NCI-H1436 (cell line): ENCODE measurements around the gene AIF1L.
"Not testable (repeated sequence)": the region's sequence is repeated elsewhere in the genome, so short reads cannot be mapped to it uniquely, and the experiment has no call there.

Source experiments
- DNase-seq: peaks from one replicate; lab custom pipeline; 2025; lab: John Stamatoyannopoulos, UW

AIF1L gene

DNA sequence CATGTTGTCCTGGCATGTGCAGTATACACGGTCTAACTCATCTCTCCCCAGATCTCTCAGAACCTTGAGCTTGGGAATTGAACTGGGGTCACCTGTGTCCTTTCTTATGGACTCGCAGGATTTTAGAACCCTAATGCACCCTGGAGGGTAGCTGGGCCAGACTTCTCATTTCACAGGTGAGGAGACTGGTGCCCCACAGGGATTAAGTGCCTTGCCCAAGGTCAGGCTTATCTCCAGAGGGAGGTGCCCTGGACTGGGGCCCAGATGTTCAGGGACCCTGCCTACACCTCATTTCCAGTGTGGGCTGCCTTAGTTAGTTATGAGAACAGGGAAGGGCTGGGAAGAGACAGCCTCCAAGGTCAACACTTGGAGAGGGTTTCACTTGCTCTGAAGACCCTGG lies 25.0 kb downstream of the AIF1L start:
- DNase-seq: no peak

DNA sequence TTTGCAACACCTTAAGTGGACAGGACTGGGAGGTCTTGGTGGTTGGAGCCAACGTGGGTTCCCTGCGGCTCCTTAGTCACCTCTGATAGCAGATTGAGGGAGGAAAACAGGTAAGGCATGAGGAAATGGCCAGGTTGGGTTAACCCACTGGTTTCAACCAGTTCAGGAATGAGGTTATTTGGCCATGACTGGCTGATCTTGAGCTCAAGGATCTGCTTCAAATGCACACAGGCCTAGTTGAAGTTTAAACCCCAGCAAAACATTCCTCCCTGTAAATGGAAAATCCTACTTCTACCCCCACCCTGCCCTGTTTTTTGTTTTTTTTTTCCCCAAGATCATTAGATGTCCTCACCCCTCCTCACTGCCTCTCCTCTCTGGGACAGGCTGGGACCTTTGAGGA lies 25.8 kb downstream of the AIF1L start:
- DNase-seq: no peak

DNA sequence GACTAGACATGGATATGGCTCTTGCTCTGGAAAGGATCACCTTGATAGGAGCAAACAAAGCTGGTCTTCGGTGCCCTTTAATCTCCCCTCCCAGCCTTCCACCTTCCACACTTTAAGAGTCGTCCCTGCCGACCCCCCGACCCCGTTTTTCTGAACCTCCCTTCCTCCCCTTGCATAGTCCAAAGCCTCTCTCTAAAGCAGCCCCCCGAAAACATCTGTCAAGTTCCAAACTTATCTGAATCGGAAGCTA lies 28.6 kb downstream of the AIF1L start:
- DNase-seq: no peak

DNA sequence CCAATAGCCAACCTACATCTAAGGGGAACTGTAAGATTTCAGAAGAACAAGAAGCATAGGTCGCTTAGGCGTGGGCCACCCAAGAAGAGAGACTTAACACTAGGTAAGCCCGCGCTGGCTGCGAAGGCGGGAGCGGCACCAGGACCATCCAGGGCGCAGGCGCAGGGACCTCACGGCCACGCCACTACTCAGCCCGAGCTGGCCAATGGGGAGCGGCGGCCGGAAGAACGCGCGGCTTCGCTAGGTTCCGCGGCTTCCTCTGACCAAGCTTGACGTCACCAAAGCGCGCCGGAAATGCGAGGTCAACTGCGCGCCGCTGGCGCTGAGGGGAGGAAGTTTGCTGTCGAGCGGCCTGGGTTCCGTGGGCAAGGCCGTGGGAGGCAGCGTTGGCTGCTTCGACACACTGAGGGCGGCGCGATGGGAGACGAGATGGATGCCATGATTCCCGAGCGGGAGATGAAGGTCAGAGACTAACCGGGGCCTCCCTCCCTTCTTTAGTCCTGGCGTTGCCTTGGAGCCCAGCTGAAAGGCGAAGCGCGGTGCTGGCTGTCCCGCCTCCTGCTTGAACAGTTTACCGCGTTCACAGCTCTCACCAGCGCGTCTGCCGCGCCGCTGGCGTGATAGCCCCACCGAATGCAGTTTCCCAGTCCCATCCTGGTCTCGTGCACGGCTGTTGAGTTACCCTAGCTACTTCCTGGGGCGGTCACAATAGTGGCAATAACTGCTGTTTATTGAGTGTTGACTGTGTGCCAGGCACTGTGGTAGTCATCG lies 29.1 kb downstream of the AIF1L start, which contains the start of gene NUP214:
TSS of gene NUP214 (plus strand) at position 299 of the 771 bp plus-strand sequence. CDS start at position 418, 119 bp downstream.
- peak; percentile 96 for DNase-seq

DNA sequence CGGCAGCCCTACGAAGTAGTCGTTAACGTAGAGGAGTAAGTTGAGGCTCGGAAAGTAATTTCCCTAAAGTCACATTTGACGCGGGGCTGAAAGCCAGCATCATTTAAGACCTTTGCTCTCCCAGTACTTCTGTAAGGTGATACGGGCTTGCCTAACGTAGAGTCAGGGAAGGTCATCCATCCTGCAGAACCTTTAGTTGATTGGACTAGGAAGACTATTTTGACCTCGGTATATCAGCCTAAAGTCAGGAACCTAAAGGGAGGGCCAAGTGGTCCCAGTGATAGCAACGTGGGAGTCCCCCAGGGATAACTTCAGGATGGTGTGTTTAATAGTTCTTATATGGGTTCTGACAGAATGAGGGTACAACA lies 29.7 kb downstream of the AIF1L start:
- no peak for DNase-seq

DNA sequence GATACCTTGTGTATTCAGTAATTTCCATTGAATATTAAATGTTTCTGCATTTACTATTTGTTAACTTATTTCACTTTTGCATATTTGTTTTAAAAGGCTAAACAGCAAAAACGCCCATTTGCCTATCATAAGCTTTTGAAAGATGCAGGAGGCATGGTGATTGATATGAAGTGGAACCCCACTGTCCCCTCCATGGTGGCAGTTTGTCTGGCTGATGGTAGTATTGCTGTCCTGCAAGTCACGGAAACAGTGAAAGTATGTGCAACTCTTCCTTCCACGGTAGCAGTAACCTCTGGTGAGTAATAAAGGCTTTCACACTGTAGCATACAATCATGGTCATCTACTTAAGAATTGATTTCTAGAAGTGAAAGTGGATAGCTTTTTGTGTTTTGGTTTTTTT lies 32.9 kb downstream of the AIF1L start:
- no peak for DNase-seq

DNA sequence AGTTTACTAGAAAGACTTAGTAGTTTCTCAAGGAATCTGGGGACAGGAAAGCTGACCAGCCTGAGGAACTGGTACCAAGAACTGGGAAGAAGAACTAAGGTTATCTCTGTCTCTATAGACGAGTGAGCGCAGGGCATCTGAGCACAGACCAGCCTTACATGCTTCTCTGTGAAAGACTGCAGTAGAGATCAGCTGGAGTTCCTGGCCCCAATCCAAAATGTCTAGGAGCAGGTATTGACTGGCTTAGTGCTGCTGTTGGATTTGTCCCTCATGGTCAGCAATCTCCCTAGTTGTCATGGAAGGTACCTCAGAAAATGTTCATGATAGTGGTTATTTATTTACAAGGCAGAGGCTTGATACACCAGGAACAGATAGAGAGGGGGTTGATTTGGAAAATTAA lies 42.3 kb downstream of the AIF1L start:
- no peak for DNase-seq

DNA sequence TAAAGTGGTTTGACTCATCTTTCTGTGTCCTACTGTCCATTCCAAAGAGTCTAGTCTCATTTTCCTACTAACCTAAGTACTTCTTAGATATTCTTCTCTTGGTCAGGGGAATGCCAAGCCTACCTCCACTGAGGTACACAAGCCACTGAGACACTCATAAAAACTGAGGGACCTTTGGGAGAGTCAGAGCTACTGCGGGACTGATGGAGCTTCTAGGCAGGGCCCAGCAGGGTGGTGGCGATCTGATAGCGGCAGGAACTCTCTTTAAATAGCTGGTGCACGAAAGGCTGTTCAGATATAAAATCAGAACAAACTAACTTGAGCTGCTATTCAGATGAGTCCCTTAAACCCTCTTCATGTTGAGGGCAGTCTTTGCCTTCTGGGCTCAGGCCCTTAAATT lies 43.8 kb downstream of the AIF1L start:
- DNase-seq: no peak

DNA sequence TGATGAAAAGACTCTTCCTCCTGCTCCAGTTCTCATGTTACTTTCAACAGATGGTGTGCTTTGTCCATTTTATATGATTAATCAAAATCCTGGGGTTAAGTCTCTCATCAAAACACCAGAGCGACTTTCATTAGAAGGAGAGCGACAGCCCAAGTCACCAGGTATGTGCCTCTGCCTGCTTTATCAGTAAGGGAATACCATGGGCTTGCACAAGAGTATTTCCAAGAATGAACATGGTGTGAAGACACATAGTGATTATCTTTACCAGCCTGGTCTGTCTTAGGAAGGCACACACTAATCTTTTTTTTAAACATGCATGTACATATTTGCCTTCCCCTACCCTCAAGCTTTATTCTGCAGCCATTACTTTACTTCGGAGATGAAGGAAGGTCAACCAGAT lies 44.2 kb downstream of the AIF1L start:
- no peak for DNase-seq

DNA sequence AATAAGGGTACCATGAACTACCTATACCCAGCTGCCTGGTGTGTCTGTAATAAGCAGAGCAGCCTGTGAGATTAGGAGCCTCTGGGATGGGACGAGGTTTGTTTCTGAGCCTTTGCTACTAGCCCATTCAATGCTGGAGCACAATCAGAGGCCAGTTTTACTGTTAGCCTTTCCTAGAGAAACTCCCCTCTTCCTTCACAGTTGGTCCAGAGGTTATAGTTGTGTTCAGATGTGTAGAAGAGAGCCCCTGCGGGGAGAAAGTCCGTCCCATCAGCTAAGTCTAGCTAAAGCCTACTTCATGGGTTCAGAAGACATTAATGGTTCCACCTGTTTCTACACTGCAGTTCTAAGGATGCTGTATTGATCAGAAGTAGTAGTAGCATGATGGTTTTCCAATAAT lies 45.8 kb downstream of the AIF1L start:
- DNase-seq: no peak

DNA sequence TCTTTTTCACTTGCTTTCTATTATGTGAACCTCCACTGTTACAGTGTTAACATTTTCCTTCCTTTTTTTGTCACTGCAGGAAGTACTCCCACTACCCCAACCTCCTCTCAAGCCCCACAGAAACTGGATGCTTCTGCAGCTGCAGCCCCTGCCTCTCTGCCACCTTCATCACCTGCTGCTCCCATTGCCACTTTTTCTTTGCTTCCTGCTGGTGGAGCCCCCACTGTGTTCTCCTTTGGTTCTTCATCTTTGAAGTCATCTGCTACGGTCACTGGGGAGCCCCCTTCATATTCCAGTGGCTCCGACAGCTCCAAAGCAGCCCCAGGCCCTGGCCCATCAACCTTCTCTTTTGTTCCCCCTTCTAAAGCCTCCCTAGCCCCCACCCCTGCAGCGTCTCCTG lies 47.9 kb downstream of the AIF1L start:
- DNase-seq: no peak

DNA sequence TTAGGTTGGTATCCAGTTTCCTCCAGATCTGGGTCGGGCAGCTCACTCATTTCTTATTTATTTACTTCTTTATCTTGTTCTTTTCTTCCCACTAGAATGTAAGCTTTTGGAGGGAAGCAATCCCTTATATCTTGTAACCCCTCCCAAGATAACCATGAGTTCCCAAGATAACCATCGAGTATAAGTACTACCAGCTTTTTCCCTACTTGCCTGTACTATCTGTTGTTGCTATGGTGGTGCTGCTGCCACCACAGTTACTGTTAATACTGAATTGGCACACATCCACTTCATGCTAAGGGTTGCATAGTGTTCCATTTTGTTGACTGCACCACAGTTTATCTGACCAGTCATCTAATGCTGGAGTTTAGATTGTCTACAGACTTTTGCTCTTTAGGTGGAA lies 48.9 kb downstream of the AIF1L start:
- DNase-seq: no peak

DNA sequence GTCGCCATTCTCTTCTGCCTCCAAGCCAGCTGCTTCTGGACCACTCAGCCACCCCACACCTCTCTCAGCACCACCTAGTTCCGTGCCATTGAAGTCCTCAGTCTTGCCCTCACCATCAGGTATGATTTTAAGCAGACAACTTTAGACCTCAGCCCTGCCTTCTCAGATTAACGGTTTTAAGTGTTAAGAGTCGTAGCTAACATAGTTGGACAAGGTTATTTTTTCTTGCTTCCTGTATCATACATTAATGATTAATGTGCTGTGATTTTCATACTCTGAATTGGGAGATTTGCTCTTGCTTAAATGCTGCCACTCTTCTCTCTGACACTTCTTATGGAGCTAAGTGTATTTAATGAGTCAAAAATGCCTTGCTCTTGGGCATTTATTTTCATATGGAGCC lies 49.9 kb downstream of the AIF1L start:
- DNase-seq: no peak

DNA sequence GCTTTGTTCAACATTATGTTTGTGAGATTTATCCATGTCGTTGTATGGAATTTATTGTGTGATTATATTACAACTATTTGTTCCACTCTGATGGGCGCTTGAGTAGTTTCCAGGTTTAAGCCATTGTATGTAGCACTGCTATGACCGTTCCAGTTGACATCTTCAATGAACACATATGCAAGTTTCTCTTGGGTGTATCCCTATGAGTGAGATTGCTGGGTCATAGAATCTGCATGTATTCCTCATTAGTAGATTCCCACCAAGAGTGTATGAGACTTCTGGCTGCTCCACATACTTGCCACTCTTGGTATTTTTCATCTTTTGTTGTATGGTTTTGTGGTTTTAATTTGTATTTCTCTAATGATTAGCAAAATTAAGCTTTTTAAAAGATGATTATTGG lies 51.9 kb downstream of the AIF1L start:
- DNase-seq: no peak

DNA sequence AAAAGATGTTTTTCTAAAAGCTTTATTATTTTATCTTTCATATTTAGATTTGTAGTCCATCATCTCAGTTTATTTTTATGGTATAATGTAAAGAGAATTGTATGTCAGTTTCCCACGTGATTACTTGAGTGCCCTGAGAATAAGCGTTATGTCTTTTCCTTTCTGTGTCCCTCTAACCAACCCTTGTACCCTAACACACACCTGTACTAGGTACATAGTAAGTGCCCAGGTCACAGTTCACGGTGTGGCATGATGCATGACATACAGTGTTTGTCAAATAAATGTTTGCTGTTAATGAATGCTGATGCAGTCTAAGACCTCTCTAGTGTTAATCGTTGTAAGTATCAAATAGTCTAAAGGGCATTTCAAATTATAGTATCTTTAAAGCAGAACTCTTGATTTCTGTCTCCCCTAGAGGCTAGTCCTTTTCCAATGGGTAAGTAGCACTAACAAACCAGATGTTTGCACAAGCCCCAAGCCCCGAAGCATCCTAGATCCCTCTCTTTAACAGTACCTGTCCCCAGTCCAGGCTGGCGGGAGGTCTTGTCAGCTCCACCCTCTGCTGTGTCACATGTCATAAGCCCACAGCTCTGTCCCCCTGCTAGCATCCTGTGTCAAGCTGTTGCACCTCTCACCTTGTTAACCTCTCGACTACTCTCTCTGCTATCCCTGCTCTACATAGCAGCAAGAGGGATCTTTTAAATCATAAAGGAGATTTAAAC lies 52.8 kb downstream of the AIF1L start:
- DNase-seq: no peak

DNA sequence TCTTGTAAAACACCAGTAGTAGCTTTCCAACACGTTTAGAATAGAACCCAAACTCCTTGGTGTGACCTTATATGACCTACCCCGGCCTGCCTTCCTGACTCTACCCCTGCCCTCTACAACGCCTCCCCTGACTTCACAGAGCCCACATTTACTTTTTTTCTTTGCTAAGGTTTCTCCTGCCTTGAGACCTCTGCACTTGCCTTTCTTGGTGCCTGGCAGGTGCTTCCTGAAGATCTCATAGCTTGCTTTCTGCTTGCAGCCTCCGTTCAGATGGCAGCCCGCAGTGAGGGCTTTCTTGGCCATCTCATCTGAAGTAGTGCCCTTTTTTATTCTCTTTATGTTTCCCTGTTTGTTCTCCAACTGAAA lies 53.3 kb downstream of the AIF1L start:
- no peak for DNase-seq

DNA sequence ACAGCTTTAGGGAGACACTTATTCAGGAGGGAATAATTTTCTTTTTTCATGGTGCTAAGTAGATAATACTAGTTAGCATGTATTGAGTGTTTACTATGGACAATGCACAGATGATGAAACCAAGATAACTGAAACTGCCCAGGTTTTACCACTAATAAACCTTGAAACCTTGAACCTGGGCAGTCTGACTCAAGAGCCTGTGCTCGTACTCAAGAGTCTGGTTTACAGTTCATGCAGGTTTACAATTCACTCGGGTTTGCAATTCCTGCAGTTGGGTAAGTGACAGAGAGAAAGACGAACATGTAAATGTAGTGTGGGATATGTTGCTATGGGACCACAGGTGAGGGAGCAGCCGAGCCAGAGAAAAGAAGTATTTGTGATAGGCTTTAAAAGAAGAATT lies 57.3 kb downstream of the AIF1L start:
- DNase-seq: no peak

DNA sequence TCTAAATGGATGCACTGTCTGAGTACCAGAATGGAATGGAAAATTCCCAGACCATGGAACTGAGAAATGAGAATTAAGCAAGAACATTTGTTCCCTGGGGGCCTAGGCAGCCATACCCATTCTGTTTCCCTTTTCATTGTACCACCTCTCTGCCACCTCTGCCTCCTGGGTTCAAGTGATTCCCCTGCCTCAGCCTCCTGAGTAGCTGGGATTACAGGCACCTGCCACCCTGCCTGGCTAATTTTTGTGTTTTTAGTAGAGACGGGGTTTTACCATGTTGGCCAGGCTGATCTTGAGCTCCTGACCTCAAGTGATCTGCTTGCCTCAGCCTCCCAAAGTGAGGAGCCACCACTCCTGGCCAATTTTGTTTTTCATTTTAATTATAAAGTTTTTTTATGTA lies 62.3 kb downstream of the AIF1L start:
- DNase-seq: not testable (repeated sequence)

DNA sequence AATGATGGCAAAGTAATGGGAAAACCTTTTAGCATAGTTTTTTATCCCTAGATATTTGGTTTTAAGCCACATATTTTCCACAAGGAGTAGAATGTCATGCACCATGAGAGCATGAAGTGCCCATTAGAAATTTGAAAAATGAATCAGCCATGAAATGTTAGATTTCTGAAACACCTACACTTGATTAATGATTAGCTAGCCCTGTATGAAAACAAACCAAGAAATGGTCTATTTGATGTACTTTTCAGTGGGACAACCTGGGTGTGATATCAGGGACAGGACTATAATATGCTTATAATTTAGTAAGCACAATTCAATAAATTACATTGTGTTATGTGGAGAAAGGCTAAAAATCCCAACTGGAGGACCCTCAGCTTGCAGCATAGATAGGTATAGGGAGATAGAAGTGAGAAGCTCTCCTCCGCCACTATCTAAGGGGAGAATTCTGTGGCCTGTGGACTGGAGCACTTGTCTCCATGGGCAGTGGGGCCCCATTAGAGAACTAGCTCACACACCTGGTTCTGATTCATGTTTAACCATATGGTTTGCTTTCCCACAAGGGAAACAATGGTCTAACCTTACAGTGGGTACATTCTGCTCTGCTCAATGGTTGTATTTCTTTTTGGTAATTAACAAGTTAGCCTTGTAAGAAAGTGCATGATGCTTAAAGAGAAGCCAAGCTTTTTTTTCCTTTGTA lies 64.2 kb downstream of the AIF1L start:
- DNase-seq: no peak

DNA sequence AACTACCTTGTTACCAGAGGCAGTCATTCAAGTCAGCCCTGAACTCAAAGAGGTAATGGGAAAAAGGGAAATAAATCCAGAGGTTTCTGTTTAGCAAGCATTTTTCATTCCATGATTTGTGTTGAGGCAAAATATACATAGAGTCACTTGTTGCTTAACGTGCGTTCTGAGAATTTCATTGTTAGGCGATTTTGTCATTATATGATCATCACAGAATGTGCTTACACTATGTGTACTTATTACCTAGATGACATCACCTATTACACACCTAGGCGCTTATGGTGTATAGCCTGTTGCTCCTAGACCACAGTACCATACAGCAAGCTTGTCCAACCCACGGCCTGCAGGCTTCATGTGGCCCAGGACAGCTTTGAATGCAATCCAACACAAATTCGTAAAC lies 65.3 kb downstream of the AIF1L start:
- no peak for DNase-seq

DNA sequence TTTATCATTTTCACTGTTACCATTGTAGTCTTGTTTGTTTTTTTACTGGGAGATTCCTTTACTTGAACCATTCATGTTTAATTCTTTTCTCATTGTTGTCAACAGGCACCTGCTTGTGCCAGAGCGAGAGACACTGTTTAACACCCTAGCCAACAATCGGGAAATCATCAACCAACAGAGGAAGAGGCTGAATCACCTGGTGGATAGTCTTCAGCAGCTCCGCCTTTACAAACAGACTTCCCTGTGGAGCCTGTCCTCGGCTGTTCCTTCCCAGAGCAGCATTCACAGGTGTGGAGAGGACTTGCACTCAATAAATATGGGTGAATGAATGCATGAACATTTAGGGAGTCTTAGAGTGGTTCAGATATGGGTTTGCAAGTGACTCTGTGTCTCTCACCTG lies 66.6 kb downstream of the AIF1L start:
- DNase-seq: no peak

DNA sequence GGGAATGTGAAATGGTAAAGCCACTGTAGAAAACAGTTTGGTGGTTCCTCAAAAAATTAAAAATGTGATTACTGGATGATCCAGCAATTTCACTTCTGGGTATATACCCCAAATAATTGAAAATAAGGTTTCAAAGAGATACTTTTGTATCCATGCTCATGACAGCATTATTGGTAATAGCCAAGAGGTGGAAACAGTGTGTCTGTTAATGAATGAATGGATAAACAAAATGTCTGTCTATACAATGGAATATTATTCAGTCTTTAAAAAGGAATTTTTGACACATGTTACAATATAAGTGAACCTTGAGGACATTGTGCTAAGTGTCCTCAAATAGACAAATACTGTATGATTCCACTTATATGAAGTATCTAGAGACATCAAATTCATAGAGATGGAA lies 69.2 kb downstream of the AIF1L start:
- no peak for DNase-seq

DNA sequence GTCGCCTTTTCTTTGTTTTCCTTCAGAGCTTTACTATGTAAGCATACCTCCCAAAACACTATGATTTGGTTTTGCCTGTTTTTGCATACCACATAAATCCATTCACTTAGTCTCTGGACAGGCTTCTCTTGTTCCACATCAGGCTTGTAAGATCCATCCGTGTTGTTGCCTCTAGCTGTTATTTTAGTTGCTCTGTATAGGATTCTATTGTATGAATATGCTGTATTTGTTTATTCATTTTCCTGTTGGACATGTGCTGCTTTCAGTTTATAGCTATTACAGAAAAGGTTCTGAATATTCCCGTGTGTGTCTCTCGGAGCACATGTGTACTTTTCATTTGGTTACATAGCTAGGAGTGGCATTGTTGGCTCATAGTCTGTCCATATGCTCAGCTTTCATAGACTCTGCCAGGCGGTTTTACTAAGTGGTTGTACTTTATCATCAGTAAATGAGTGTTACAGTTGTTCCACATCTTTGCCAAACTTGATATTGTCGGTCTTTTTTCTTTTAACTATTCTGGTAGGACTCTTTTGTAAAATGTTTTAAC lies 70.9 kb downstream of the AIF1L start:
- DNase-seq: no peak
